Fibroblast of skin of abdomen (primary cell): ENCODE data around the gene RBBP6. TPM values are rescaled to one million over a fixed set of nuclear protein-coding genes. Genes with fewer than 3 reads are reported as not detected.
"Not testable (repeated sequence)": the region's sequence is repeated elsewhere in the genome, so short reads cannot be mapped to it uniquely, and the experiment has no call there.

Experiments
- DNase-seq: peaks from one replicate; pipeline ENCODE4 v3.0.0-alpha.2; 2013
- polyA plus RNA-seq, 2 experiments: library from polyadenylated mRNA; unstranded; fragments of 120-200 nt; gene quantifications; one replicate each; pipeline ENCODE4 v1.2.1, GENCODE V29; 2013; ENCODE audit not compliant: insufficient read length in 2 of 2

Gene RBBP6, protein sequence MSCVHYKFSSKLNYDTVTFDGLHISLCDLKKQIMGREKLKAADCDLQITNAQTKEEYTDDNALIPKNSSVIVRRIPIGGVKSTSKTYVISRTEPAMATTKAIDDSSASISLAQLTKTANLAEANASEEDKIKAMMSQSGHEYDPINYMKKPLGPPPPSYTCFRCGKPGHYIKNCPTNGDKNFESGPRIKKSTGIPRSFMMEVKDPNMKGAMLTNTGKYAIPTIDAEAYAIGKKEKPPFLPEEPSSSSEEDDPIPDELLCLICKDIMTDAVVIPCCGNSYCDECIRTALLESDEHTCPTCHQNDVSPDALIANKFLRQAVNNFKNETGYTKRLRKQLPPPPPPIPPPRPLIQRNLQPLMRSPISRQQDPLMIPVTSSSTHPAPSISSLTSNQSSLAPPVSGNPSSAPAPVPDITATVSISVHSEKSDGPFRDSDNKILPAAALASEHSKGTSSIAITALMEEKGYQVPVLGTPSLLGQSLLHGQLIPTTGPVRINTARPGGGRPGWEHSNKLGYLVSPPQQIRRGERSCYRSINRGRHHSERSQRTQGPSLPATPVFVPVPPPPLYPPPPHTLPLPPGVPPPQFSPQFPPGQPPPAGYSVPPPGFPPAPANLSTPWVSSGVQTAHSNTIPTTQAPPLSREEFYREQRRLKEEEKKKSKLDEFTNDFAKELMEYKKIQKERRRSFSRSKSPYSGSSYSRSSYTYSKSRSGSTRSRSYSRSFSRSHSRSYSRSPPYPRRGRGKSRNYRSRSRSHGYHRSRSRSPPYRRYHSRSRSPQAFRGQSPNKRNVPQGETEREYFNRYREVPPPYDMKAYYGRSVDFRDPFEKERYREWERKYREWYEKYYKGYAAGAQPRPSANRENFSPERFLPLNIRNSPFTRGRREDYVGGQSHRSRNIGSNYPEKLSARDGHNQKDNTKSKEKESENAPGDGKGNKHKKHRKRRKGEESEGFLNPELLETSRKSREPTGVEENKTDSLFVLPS (N-terminal part only)
- 27.9 TPM for polyA plus RNA-seq (2013, experiment 1 of 2; ENCODE audit: insufficient read length)
- polyA plus RNA-seq (2013, experiment 2 of 2; ENCODE audit: insufficient read length): 26.2 TPM

DNA sequence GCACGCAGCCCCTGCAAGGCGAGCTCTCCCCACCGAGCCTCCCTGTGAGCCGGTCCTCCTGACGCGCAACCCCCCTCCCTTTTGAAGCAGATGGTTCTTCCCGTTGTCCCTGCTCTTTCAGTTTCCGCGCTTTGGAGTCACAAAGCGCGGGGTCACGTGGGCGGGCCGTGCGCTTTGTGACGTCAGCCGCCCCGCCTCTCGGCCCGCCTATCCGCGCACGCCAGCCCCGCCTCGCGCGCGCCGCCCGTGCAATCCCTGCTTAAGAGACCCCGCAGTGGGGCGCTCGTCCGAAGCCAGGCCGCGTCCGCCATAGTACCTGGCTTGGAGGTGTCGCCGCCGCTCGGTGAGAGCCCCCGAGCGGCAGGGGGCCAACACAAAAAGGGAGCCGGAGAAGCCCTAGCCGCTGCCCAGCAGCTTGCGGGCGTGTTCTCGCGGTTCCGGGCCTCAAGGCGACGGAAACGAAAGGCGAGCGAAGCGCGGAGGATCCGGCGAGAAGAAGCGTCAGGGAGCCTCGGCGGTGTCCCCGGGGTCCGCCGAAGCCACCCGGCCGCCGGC lies at the start of gene RBBP6:
RBBP6 (plus strand) TSS at position 272 of the 555 bp plus-strand sequence. CDS start 1,061 bp downstream, outside the sequence.
- DNase-seq: peak; percentile 97

DNA sequence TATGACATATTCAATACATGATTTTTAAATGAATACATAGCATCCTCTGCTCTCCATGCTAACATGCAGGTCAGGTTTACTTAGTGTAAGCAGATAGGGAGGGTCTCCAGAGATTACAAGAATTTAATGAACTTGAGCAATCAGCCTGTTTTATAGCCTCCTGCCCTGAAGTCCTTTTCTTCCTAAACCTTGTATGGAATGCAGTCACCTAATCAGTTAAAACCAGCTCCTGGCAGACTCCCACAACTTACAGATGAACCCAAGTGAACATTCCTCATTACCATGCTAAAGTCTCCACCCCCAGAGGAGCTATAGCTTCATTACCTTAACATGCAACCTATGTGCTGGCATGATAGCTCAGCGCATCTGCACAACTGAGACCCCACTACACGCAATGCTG lies 48.5 kb upstream of the RBBP6 start:
- DNase-seq: no peak

DNA sequence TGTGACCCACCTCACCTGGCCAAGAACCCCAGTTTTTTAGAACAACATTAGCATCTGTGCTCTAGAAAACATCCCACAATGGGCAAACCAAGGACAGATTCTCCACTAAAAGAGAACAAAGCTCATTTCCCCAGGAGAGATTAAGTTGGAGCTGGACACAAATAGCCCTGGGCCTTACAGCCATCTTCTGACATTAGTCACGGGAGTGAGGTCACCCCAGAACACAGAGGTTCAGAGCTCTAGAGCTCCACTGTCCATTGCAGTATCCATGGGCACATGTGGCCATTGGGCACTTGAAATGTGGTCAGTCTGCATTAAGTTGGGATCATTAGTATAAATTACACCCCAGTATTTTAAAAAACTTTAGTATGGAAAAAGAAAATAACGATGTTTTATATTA lies 47.6 kb upstream of the RBBP6 start:
- no peak for DNase-seq

DNA sequence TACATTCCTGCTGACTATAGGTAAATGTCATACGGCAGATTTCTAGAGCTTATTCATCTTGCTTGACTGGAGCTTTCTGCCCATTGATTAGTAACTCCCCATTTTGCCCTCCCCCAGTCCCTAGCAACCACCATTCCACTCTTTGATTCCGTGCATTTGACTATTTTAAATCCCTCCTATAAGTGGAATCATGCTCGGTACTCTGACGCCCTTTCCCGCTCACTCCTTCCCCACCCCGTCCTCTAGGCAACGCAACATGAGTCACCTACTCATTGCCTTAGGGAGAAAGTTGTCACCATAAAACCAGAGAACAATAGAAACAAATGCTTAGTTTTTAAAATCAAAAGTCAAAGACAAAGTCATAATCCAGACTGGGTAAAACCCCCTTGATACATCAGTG lies 45.5 kb upstream of the RBBP6 start:
- no peak for DNase-seq

DNA sequence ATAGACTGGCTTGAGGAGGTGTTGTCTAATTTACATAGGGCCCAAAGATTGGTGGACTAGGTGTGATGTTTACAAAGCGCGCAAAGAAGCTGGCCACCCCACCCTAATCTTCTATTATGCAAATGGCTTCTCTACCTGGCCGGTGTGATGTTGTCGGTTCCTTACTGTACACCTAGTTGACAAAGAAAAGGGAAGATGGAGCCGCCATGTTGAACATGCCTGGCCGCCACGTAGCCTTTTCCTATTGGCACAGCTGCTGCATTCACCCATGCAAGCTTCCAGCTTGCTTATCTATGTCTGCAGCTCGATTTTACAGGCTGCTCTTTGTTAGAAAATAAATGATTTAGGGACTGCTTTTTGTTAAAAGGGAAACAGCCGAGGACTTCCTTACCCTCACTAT lies 44.2 kb upstream of the RBBP6 start:
- not testable (repeated sequence) for DNase-seq

DNA sequence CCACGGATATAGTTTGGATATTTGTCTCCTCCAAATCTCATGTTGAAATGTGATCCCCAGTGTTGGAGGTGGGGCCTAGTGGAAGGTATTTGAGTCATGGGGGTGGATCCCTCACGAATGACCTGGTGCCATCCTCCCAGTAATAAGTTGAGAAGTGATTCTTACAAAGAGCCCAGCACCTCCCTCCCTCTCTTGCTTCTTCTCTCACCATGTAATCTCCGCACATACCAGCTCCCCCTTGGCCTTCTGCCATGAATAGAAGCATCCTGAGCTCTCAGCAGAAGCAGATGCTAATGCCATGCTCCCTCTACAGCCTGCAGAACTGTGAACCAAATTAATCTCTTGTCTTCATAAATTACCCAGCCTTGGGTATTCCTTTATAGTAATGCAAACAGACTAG lies 41.9 kb upstream of the RBBP6 start:
- peak; percentile 32 for DNase-seq

DNA sequence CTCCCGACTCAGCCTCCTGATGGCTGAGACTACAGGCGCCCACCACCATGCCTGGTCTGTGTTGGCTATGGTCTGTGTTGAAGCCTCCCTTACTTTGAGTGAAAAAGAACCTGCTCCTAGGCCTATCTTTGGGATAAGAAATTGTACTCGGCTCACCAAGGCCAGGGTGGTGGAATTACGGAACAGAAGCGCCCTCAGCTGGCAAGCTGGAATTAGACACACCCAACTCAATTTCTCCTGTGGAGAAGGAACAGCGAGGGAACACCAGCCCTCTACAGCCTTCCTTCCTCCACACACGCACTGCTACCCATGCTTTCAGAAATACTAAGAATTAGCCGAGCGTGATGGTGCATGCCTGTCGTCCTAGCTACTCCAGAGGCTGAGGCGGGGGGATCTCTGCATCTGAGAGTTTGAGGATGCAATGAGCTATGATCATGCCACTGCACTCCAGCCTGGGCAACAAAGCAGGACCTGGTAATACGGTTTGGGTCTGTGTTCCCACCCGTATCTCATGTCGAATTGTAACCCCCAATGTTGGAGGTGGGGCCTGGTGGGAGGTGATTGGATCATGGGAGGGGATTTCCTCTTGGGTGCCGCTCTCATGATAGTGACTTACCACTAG lies 40.1 kb upstream of the RBBP6 start:
- no peak for DNase-seq

DNA sequence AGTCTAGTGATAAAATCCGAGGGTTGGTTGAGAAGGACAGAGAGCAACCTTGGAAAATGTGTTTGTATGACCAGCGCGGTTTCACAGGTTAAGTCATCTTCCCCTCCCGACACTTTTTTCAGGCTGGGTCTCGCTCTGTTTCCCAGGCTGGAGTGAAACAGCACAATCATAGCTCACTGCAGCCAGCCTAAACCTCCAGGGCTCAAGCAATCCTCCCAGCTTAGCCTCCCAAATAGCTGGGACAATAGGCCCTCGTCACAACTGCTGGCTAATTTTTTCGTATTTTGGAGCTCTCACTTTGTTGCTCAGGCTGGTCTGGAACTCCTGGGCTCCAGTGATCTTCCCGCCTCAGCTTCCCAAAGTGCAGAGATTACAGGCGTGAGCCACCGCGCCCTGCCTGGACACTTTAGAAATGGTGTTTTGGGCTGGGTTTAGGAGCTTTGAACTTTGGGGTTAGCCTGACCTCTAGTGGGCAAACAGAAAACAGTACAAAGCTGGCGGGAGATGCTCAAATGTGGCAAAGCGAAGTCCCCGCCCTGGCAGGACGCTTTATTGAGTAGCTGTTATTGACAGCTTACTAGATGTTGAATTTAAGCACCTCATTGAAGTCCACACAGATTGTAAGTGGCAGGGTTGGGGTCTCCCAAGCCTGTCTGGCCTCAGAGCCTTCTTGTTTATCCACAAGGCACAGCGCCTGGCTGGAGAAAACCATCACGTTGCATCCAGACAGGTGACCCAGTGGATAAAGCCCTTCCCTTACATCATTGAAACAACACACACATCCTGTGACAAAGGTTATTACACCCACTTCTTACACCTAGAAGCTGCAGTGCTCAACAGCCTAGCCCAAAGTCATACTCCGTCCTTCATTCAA lies 34.7 kb upstream of the RBBP6 start:
- peak; percentile 50 for DNase-seq

DNA sequence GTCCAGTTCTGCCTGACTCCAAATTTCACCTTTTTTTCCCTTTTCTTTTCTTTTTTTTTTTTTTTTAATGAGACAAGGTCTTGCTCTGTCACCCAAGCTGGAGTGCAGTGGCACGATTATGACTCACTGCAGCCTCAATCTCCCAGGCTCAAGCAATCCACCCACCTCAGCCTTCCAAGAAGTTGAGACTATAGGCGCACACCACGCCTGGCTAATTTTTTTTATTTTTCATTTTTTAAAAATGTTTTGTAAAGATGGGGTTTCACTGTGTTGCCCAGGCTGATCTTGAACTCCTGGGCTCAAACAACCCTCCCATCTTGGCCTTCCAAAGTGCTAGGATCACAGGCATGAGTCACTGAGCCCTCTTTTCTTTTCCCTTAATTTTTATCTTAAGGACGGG lies 33.4 kb upstream of the RBBP6 start:
- no peak for DNase-seq

DNA sequence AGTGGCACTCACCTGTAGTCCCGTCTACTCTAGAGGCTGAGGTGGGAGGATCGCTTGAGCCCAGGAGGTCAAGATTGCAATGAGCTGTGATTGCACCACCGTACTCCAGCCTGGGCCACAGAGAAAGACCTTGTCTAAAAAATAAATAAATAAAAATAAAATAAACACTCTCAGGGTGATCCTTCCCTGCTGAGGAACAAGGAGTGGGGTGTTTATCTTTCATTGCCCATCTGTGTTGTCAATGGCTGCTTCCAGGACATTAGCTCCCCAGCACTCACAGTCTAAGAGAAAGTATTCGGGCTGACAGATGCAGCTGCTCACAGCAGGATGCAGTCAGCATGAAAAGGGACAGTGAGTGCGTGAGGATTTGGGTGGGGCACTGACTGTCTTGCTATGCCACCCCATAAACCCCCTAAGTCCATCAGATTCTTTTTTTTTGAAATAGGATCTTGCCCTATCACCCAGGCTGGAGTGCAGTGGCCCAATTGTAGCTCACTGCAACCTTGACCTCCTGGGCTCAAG lies 31.3 kb upstream of the RBBP6 start:
- no peak for DNase-seq

DNA sequence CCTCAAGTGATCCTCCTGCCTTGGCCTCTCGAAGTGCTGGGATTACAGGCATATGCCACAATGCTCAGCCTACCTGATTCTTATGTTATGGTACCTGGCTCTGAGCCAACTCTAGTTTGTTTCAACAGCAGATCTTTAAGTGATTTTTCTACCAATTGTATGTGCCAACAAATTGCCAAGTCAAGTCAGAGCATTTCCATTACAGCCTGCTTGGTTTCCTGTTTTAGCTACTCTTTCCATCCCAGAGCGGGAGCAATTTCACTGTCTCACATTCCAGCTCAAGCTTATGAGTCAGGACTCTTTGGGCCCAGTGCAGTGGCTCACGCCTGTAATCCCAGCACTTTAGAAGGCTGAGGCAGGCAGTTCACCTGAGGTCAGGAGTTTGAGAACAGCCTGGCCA lies 30.8 kb upstream of the RBBP6 start:
- DNase-seq: peak; percentile 73

DNA sequence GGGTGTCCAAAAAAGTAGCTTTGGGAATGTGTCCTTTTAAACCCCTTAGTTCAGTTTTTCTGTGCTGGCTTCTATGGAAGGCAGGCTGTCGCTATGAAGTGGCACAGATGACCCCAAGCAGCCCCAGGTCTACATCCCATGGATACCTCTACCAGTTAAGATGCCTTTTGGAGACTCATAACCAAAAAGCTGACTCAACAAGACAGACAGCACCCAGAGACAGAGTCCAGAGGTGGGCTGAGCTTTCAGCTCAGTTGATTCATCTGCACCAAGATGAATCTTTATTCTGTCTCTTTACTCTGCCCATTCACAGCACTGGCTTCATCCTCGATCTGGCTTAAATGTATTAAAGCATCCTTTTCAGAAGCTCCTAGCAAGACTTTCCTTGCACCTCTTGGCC lies 29.8 kb upstream of the RBBP6 start:
- no peak for DNase-seq

DNA sequence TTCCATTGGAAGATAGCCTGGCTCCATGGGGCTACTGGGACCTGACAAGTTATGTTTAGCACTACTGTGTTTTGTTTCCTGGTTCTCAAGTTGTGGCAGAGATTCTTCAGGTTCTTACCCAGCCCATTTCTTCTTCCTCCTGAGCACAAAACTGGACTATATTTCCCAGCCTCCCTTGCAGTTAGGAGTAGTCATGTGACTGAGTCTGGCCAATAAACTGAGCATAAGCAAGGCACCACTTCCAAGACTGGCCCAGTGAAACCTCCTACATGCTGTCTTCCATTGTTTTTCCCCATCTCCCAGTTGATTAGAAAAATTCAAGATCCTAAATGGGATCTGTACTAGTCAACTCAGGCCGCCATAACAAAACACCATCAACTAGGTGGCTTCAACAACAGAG lies 28.2 kb upstream of the RBBP6 start:
- DNase-seq: no peak

DNA sequence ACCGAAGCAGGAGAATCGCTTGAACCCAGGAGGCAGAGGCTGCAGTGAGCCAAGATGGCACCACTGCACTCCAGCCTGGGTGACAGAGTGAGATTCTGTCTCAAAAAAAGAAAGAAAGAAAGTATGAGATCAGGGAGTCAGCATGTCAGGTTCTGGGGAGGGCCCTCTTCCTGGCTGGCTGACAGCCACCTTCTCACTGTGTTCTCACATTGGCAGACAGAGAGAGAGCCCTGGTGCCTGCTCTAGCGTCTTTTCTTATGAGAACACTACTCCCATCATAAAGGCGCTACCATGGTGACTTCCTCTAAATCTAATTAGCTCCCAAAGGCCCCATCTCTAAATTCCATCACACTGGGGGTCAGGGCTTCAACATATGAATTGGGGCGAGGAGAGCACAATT lies 27.6 kb upstream of the RBBP6 start:
- no peak for DNase-seq

DNA sequence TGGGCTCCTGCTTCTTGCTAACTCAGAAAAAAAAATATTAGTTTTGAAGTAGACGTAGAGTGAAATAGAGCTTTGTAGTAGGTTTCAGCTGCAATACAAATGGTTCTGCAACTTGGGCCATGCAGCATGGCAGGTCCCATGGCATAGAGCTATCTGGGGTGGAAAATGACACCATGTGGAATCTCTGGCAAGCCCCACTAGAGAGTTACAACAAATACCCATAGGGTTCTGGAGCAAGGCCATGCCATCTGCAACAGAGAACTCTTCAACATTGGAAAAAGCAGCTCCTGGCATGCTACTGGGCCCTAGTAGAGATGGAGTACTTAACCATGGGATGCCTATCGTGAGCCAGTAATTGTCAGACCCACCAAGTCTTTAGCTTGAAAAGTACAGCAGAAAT lies 25.3 kb upstream of the RBBP6 start:
- DNase-seq: no peak

DNA sequence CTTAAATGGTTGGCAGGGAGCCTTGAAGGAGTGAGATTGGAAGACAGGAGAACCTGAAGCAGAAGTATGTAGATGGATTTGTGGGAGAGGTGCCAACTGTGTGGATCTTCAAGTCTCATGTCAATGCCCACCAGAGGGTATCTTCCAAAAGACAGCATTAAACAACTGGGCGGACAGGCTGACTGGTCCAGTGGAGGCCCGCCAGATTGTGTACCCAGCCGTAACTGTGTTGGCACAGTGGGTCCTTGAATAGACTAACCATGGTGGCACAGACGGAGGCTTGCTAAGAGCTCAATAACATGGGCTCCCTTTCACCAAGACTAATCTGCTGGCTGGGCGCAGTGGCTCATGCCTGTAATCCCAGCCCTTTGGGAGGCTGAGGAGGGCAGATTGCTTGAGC lies 24.2 kb upstream of the RBBP6 start:
- no peak for DNase-seq

DNA sequence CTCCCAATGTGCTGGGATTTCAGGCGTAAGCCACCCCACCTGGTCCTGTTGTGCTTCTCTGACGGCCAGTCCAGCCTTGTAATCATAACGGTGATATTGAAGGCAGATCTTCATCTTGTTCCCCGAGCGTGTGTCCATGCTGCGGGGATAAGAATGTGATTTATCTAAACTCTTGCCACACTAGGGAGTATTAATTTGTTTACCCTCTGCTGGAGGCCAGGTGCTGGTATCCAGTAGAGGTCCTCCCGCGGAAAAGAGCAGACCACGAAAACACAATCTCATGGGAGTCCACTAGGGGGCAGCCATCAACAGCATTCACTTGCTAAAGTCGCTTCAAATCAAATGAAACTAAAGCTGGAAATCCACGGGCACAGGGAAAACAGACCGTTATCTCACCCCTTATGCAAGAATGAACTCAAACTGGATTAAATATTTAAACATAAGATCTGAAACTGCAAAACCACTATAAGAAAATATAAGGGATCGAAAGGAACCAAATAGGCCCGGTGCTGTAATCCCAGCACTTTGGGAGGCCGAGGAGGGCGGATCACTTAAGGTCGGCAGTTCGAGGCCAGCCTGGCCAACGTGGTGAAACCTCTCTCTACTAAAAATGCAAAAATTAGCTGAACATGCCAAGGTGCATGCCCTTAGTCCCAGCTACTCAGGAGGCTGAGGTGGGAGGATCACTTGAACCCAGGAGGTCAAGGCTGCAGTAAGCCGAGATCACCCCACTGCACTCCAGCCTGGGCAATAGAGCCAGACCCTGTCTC lies 22.3 kb upstream of the RBBP6 start:
- peak; percentile 75 for DNase-seq

DNA sequence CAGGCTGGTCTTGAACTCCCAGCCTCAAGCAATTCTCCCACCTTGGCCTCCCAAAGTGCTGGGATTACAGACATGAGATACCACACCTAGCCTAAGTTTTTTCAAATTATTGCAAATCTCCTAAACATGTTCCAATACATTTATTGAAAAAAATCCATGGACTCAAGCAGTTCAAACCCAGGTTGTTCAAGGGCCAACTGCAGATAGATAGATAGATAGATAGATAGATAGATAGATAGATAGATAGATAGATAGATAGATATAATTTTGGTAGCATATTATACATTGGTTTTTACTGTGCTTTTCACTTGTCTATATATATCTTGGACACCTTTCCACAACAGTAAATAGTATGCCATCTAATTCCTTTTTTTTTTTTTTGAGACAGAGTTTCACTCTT lies 20.9 kb upstream of the RBBP6 start:
- DNase-seq: no peak

DNA sequence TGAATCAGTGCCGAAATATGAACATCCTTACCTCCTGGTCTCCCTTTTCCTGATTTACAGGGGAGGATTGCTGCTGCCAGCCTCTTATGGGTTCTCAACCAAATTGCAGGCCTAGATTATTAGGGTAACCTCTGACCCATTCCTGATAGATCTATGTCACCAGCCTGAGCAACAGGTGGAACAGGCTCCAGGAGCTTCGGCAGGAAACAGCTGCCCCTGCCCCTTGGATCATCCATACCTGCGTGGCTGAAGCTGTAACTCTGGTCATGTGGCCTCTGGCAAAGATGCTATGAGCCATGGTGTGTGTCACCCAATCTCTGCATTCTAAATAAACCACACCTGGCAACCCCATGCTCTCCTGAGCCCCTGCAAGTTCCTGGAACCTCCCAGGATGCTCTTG lies 18.4 kb upstream of the RBBP6 start:
- DNase-seq: no peak

DNA sequence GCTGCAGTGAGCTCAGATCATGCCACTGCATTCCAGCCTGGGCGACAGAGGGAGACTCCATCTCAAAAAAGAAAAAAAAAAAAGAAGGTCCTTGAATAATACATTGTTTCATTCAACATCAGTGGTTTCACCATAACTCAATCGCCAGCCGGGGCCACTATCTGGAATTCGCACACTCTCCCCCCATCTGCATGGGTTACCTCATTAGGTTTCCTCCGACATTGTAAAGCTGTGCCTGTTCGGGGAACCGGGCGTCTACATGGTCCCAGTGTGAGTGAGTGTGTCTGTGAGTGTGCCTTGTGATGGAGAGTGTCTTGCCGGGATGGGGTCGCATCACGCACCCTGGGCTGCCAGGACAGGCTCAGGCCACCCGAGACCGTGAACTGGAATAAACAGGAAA lies 16.6 kb upstream of the RBBP6 start:
- DNase-seq: no peak

DNA sequence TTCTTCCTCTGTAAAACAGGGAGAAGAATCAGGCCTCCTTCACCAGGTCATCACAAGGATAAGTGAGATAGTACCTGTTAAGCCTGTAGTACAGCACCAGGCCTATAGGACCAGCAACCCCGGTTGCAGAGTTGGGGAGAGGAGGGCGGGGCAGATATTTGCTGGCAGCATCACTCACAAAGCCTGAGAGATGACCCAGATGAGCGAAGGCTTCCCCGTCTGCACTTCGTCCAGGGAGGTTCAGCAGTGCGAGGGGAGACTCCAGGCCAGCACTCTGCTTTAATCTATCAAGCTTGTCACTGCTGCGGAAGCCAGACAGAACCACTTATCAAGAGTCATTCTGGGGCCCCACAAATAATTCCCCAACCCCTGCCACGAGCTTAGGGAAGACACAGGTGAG lies 15.8 kb upstream of the RBBP6 start:
- DNase-seq: no peak
